GM12878 (cell line): ENCODE data around the gene ATP4A. TPM values are rescaled to one million over a fixed set of nuclear protein-coding genes. Genes with fewer than 3 reads are reported as not detected.
A peak's percentile ranks its signal among the peaks of the same experiment; 100 is the strongest.

ENCODE experiments used
- ATAC-seq: fragments of 200-7000 bp; cut with Tn5 transposase; 3 replicates; pipeline ENCODE4 v1.9.1; 2020; ENCODE audit warnings: mild to moderate bottlenecking, moderate library complexity
- BruUV-seq: library from RNA; stranded (reverse); fragments of 400-500 nt; replicated peaks from 2 replicates; lab custom pipeline; 2021; lab: Mats Ljungman, UMichigan
- CTCF ChIA-PET: fragments of 300-600 bp; sonication (Branson Sonifier 250); formaldehyde crosslinking; extraction: SDS; loops from one replicate; lab custom pipeline; 2021; ENCODE audit warnings: inconsistent platforms; lab: Yijun Ruan, JAX
- POLR2A ChIA-PET: fragments of 350-600 bp; formaldehyde crosslinking; extraction: SDS; loops from one replicate; lab custom pipeline; 2021; ENCODE audit warnings: inconsistent platforms; lab: Charles Lee
- RAD21 ChIA-PET: fragments of 300-600 bp; sonication (Branson Sonifier 250); formaldehyde crosslinking; loops from one replicate; lab custom pipeline; 2023; ENCODE audit warnings: antibody characterized with exemption; ENCODE audit not compliant: unreplicated experiment; lab: Charles Lee
- SMC1A ChIA-PET: fragments of 300-600 bp; sonication (Branson Sonifier 250); formaldehyde crosslinking; loops from one replicate; lab custom pipeline; 2023; ENCODE audit not compliant: unreplicated experiment, uncharacterized antibody; lab: Charles Lee
- DNase-seq: peaks from one replicate; pipeline ENCODE4 v3.0.0-alpha.2; 2011; ENCODE audit warnings: low read depth, low spot score
- FAIRE-seq: peaks from 3 replicates; lab custom pipeline; 2011; peaks lifted over from hg19 to GRCh38; lab: Jason Lieb, UNC
- H2AFZ ChIP-seq: 2 replicates; pipeline ENCODE4 v1.6.0; 2011; ENCODE audit warnings: low read depth, low read length, control low read depth; ENCODE audit not compliant: control insufficient read depth
- H3K27ac ChIP-seq: 2 replicates; pipeline ENCODE4 v1.5.1; 2011; ENCODE audit warnings: control low read depth; ENCODE audit not compliant: control insufficient read depth, insufficient read depth
- H3K27me3 ChIP-seq, 2 experiments: replicated peaks in 1 of 2; 2 replicates each; pipeline versions ENCODE4 v1.6.0 to v1.6.1; 2011; ENCODE audit warnings: low read length in 1 of 2; ENCODE audit not compliant: control insufficient read depth in 2 of 2, insufficient read depth in 2 of 2
- H3K36me3 ChIP-seq, 2 experiments: 2 replicates each; pipeline ENCODE4 v1.5.1; 2011; ENCODE audit warnings: low read length in 1 of 2; ENCODE audit not compliant: control insufficient read depth in 2 of 2, insufficient read depth in 2 of 2
- H3K4me1 ChIP-seq: 2 replicates; pipeline ENCODE4 v1.6.1; 2011; ENCODE audit warnings: mild to moderate bottlenecking, low read length, moderate library complexity, mixed read lengths; ENCODE audit not compliant: control insufficient read depth, insufficient read depth
- H3K4me2 ChIP-seq: 2 replicates; pipeline ENCODE4 v1.6.0; 2011; ENCODE audit warnings: control low read depth; ENCODE audit not compliant: control insufficient read depth, insufficient read depth
- H3K4me3 ChIP-seq: fragments of 200-600 bp; sonication (generic); 2 replicates; pipeline ENCODE4 v1.5.1; 2016
- H3K79me2 ChIP-seq: 2 replicates; pipeline ENCODE4 v1.6.0; 2011; ENCODE audit warnings: low read length; ENCODE audit not compliant: control insufficient read depth, insufficient read depth
- H3K9ac ChIP-seq: 2 replicates; pipeline ENCODE4 v1.8.0; 2011; ENCODE audit warnings: low read length, control low read depth, mixed read lengths; ENCODE audit not compliant: control insufficient read depth, insufficient read depth
- H3K9me3 ChIP-seq: replicated peaks from 3 replicates; pipeline ENCODE4 v1.5.1; 2011; ENCODE audit warnings: mild to moderate bottlenecking, low read length; ENCODE audit not compliant: control insufficient read depth, insufficient read depth
- H4K20me1 ChIP-seq: 2 replicates; pipeline ENCODE4 v1.6.0; 2011; ENCODE audit not compliant: control insufficient read depth, insufficient read depth
- BHLHE40 ChIP-seq, 2 experiments: fragments of 450-650 bp in 1 of 2; IDR thresholded peaks; 2 replicates each; pipeline ENCODE4 v1.6.1; 2011 to 2017; ENCODE audit warnings: low read depth in 2 of 2, borderline replicate concordance in 1 of 2, improper control_type of control experiment in 1 of 2, low read length in 1 of 2, mild to moderate bottlenecking in 1 of 2
- DPF2 ChIP-seq: fragments of 450-650 bp; IDR thresholded peaks from 2 replicates; pipeline ENCODE4 v1.6.1; 2017; ENCODE audit warnings: mild to moderate bottlenecking
- E4F1 ChIP-seq: fragments of 450-650 bp; IDR thresholded peaks from 2 replicates; pipeline ENCODE4 v1.6.1; 2018; ENCODE audit warnings: borderline replicate concordance, mild to moderate bottlenecking; ENCODE audit not compliant: partially characterized antibody
- HDGF ChIP-seq: fragments of 450-650 bp; IDR thresholded peaks from 2 replicates; pipeline ENCODE4 v1.6.1; 2016; ENCODE audit warnings: antibody characterized with exemption
- IKZF1 ChIP-seq: fragments of 450-650 bp; conservative IDR thresholded peaks from 2 replicates; pipeline ENCODE4 v1.6.1; 2017; ENCODE audit warnings: antibody characterized with exemption, mild to moderate bottlenecking
- PBX3 ChIP-seq: IDR thresholded peaks from 2 replicates; pipeline ENCODE4 v1.6.1; 2011; ENCODE audit warnings: mild to moderate bottlenecking, low read depth, low read length, moderate library complexity; ENCODE audit not compliant: insufficient replicate concordance
- RAD51 ChIP-seq: fragments of 450-650 bp; IDR thresholded peaks from 2 replicates; pipeline ENCODE4 v1.6.1; 2016; ENCODE audit warnings: moderate library complexity, mild to moderate bottlenecking, inconsistent platforms
- RUNX3 ChIP-seq: IDR thresholded peaks from 2 replicates; pipeline ENCODE4 v1.6.1; 2012; ENCODE audit warnings: low read length, inconsistent platforms
- WGBS: methylation state at CpG from one replicate; pipeline ENCODE4 v1.1.6; 2016; ENCODE audit warnings: low lambda C conversion rate; ENCODE audit not compliant: insufficient replicate concordance, insufficient coverage; ENCODE audit errors: missing lambda C conversion rate; 5-methylcytosine and 5-hydroxymethylcytosine counted together
- in situ Hi-C: fragments of 300-500 bp; cut with MboI; formaldehyde crosslinking; loops from 9 replicates; pipeline ENCODE4 v1.14.3; 2018; ENCODE audit warnings: mixed read lengths
- intact Hi-C: fragments of 100-400 bp; cut with micrococcal nuclease; formaldehyde crosslinking; loops from one replicate; pipeline ENCODE4 v1.14.2; 2022; ENCODE audit not compliant: unreplicated experiment
- polyA plus RNA-seq, 11 experiments: library from polyadenylated mRNA; depleted of rRNA in 4 of 11; unstranded in 6 of 11; stranded (reverse) in 5 of 11; fragments of >200 nt; fragmentation: Nextera tagmentation in 4 of 11; fragmentation: Illumina TruSeq in 1 of 11; extraction: Ambion mirVana in 4 of 11; extraction: Trizol in 1 of 11; gene quantifications; 1 replicate in 1 of 11; 2 replicates in 10 of 11; pipeline versions ENCODE4 v1.2.1 to v1.2.3, GENCODE V29; 2011 to 2016; ENCODE audit warnings: inconsistent platforms in 2 of 11, missing spikeins in 2 of 11, low read depth in 1 of 11
- total RNA-seq, 4 experiments: library from RNA; depleted of rRNA in 3 of 4; stranded (reverse); fragments of >200 nt in 3 of 4; fragmentation: Illumina TruSeq in 1 of 4; extraction: Trizol in 1 of 4; gene quantifications; 2 replicates each; pipeline versions ENCODE4 v1.2.1 to v1.2.3, GENCODE V29; 2013 to 2021

Gene ATP4A
- total and polyA plus RNA-seq, 10 of the 15 experiments (the other 5 are each of a cell fraction or from before 2014, with no cell fraction given), result 0.03 to 1.5 (median 0.11) TPM; not detected in 3

GRCh38 chr19:35558400-35559280 lies 4.8 kb downstream of the ATP4A start:
- RAD21 ChIA-PET, result interaction anchor here (0.6 kb wide), 1 partner anchor 35 kb away, joined by 3 read pairs; no protein-coding TSS in a partner anchor
- no peak overlapping the region for H3K27ac ChIP-seq
- FAIRE-seq (no peak), ATAC-seq (peak; percentile 34), DNase-seq (no peak)
- intact Hi-C loops (no loop called here), in situ Hi-C loops (no loop called here)
- no peaks in the 10 kb centered on the region; a peak in 2 of 4 replicates for H3K27me3 ChIP-seq
- SMC1A ChIA-PET, result interaction anchor here (1.1 kb wide), 1 partner anchor 46 kb away, joined by 3 read pairs; no protein-coding TSS in a partner anchor
- POLR2A ChIA-PET, result interaction anchor here (1.0 kb wide), 1 partner anchor 90 kb away, joined by 3 read pairs; the partner anchor contains the start of gene COX6B1
- no peaks in the 10 kb centered on the region for H3K79me2 ChIP-seq
- WGBS, result 51% methylated on average over 48 of the region's 53 CpGs
- no peak for TF ChIP-seq BHLHE40 (IDR thresholded peaks at IDR 0.05; ENCODE audit: borderline replicate concordance in 1 of 2, low read depth in 2 of 2, low read length in 1 of 2)
- 0 out of 2 replicates have a peak, but pooled peaks have one; percentile 3 for TF ChIP-seq IKZF1
- peak; percentile 13 for TF ChIP-seq PBX3
- TF ChIP-seq RUNX3, result peak; percentile 76
- no peak for TF ChIP-seq E4F1
- TF ChIP-seq RAD51, result no peak
- 0 out of 2 replicates have a peak, but pooled peaks have one; percentile 15 for TF ChIP-seq DPF2
- TF ChIP-seq HDGF, result no peak
- H3K9me3 ChIP-seq, result no peaks in the 10 kb centered on the region; the same call in 2 of the 3 replicates
- peak overlapping the region; percentile 36; the same call in 1 of the 2 replicates for H3K4me3 ChIP-seq
- peaks cover 30% of the 10 kb centered on the region for H3K4me1 ChIP-seq
- no peak overlapping the region for H2AFZ ChIP-seq
- H3K36me3 ChIP-seq, result no peaks in the 10 kb centered on the region; a peak in 1 of 4 replicates
- H3K9ac ChIP-seq, result no peak overlapping the region
- no TSS peak for BruUV-seq
- no peaks in the 10 kb centered on the region for H4K20me1 ChIP-seq
- CTCF ChIA-PET, result interaction anchor here (0.6 to 2.6 kb wide), 4 partner anchors 10 to 143 kb away, joined by 3 to 17 read pairs (median 4); no protein-coding TSS in a partner anchor
- peak overlapping the region; percentile 90 for H3K4me2 ChIP-seq
